Endothelial cell of umbilical vein (primary cell): ENCODE measurements around the gene ZAR1.

Experiments
- CTCF ChIP-seq, 2 donors: IDR thresholded peaks; 1 replicate in 1 of 2; 2 replicates in 1 of 2; pipeline ENCODE4 v1.5.1; 2011; ENCODE audit warnings: low read length in 2 of 2, mild to moderate bottlenecking in 2 of 2, moderate library complexity in 2 of 2, control low read depth in 1 of 2, inconsistent platforms in 1 of 2, low read depth in 1 of 2; ENCODE audit not compliant: insufficient read depth in 1 of 2; ENCODE audit errors: extremely low read depth in 1 of 2
- EZH2 ChIP-seq: IDR thresholded peaks from 2 replicates; pipeline ENCODE4 v1.6.1; 2012; ENCODE audit warnings: borderline replicate concordance, low read depth, mild to moderate bottlenecking, moderate library complexity, low read length, inconsistent platforms; ENCODE audit not compliant: severe bottlenecking
- GATA2 ChIP-seq: IDR thresholded peaks from 2 replicates; pipeline ENCODE4 v1.7.0; 2011; ENCODE audit warnings: low read depth, mild to moderate bottlenecking, moderate library complexity, mixed read lengths, low read length; ENCODE audit not compliant: insufficient read length, insufficient read depth
- JUN ChIP-seq: IDR thresholded peaks from 2 replicates; pipeline ENCODE4 v1.6.1; 2011; ENCODE audit warnings: borderline replicate concordance, low read depth; ENCODE audit not compliant: insufficient read length, insufficient read depth
- MAX ChIP-seq: IDR thresholded peaks from 2 replicates; pipeline ENCODE4 v1.6.1; 2011; ENCODE audit not compliant: insufficient read depth, insufficient read length
- MYC ChIP-seq: IDR thresholded peaks from one replicate; pipeline ENCODE4 v1.6.1; 2011; ENCODE audit warnings: mild to moderate bottlenecking, low read depth, low read length
- POLR2A ChIP-seq: IDR thresholded peaks from 2 replicates; pipeline ENCODE4 v1.6.1; 2012; ENCODE audit warnings: low read depth, mild to moderate bottlenecking, control low read depth, low read length
- POLR2AphosphoS5 ChIP-seq: IDR thresholded peaks from 2 replicates; pipeline ENCODE4 v1.6.1; 2012; ENCODE audit warnings: low read depth, mild to moderate bottlenecking, control low read depth, low read length, moderate library complexity; ENCODE audit not compliant: insufficient read depth

- TF ChIP-seq EZH2: no peak
- no peak for TF ChIP-seq CTCF (IDR thresholded peaks at IDR 0.05; ENCODE audit: extremely low read depth in 1 of 2, insufficient read depth in 1 of 2, low read depth in 1 of 2, low read length in 2 of 2)
- TF ChIP-seq POLR2AphosphoS5: no peak
- TF ChIP-seq POLR2A: no peak
- TF ChIP-seq MAX: no peak
- no peak for TF ChIP-seq GATA2
- no peak for TF ChIP-seq JUN
- no peak for TF ChIP-seq MYC
Measured at GRCh38 chr4:48462363-48462762, 27.7 kb upstream of the ZAR1 start.
